Measurements from ENCODE around the gene ROBO1.

DNA sequence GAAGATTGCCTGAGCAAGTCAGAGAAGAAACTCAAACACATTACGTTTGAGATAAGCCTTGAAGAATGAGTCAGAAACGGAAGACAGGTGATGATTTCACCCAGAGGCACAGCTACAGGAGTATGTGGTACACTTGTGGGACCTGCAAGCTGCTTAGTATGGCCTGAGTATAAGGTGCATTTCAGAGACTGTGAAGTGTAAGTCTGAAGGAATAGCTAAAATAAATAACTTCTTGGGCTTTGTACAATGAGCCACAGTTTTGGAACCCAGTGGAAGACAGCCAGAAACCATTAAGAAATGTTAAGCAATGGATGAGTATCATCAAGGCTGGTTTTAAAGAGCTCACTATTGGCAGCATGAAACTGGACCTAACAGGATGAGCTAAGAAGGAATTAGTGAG lies 826.2 kb downstream of the ROBO1 start:
- TF ChIP-seq, protein P1, sequence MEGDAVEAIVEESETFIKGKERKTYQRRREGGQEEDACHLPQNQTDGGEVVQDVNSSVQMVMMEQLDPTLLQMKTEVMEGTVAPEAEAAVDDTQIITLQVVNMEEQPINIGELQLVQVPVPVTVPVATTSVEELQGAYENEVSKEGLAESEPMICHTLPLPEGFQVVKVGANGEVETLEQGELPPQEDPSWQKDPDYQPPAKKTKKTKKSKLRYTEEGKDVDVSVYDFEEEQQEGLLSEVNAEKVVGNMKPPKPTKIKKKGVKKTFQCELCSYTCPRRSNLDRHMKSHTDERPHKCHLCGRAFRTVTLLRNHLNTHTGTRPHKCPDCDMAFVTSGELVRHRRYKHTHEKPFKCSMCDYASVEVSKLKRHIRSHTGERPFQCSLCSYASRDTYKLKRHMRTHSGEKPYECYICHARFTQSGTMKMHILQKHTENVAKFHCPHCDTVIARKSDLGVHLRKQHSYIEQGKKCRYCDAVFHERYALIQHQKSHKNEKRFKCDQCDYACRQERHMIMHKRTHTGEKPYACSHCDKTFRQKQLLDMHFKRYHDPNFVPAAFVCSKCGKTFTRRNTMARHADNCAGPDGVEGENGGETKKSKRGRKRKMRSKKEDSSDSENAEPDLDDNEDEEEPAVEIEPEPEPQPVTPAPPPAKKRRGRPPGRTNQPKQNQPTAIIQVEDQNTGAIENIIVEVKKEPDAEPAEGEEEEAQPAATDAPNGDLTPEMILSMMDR (optimal IDR thresholded peaks at IDR 0.05 in 1 of 3, IDR thresholded peaks at IDR 0.05 in 1 of 3, conservative IDR thresholded peaks at IDR 0.05 in 1 of 3; ENCODE audit: extremely low read depth in 1 of 3, insufficient read depth in 2 of 3, low read length in 3 of 3): no peak
- TF ChIP-seq EZH2 (IDR thresholded peaks at IDR 0.05; ENCODE audit: low read length): no peak
